GM19395 (cell line): ENCODE measurements around the gene RDH16.
"Not testable (repeated sequence)": the region's sequence is repeated elsewhere in the genome, so short reads cannot be mapped to it uniquely, and the experiment has no call there.

Source experiments
- ATAC-seq: cut with Tn5 transposase; IDR thresholded peaks from one replicate; pipeline ENCODE4 v1.9.1; 2021; ENCODE audit warnings: mild to moderate bottlenecking, moderate library complexity; ENCODE audit not compliant: unreplicated experiment

Gene RDH16

GRCh38 chr12:56954958-56955355 lies 2.5 kb downstream of the RDH16 start:
- no peak for ATAC-seq

- no peak for ATAC-seq
Observed at GRCh38 chr12:56954057-56954957, 3.1 kb downstream of the RDH16 start.

GRCh38 chr12:56953314-56953713 lies 4.1 kb downstream of the RDH16 start:
- ATAC-seq, result no peak

GRCh38 chr12:56951582-56952339 lies 5.6 kb downstream of the RDH16 start:
- ATAC-seq, result no peak

GRCh38 chr12:56948881-56949280 lies 8.5 kb downstream of the RDH16 start:
- ATAC-seq, result no peak

GRCh38 chr12:56948457-56948777 lies 9.0 kb downstream of the RDH16 start:
- ATAC-seq, result no peak

GRCh38 chr12:56947633-56948456 lies 9.6 kb downstream of the RDH16 start:
- ATAC-seq, result no peak

GRCh38 chr12:56943878-56944277 lies 13.5 kb downstream of the RDH16 start:
- no peak for ATAC-seq

- ATAC-seq, result not testable (repeated sequence)
Observed at GRCh38 chr12:56943374-56943773, 14.0 kb downstream of the RDH16 start.

- peak; percentile 57 for ATAC-seq
Observed at GRCh38 chr12:56941299-56942017, 15.9 kb downstream of the RDH16 start.

- ATAC-seq, result not testable (repeated sequence)
Observed at GRCh38 chr12:56940942-56941298, 16.5 kb downstream of the RDH16 start.

GRCh38 chr12:56935752-56936151 lies 21.7 kb downstream of the RDH16 start:
- no peak for ATAC-seq

- ATAC-seq, result no peak
Observed at GRCh38 chr12:56935157-56935556, 22.3 kb downstream of the RDH16 start.

GRCh38 chr12:56933826-56934625 lies 23.4 kb downstream of the RDH16 start, which contains the start of gene SDR9C7:
Gene SDR9C7 (minus strand): TSS chr12:56934408. CDS start chr12:56934261, 147 bp downstream.
- no peak for ATAC-seq

GRCh38 chr12:56932867-56933266 lies 24.5 kb downstream of the RDH16 start:
- ATAC-seq, result no peak

- ATAC-seq, result no peak
Observed at GRCh38 chr12:56932146-56932545, 25.3 kb downstream of the RDH16 start.

GRCh38 chr12:56931474-56931978 lies 25.9 kb downstream of the RDH16 start:
- ATAC-seq, result no peak

- ATAC-seq, result no peak
Observed at GRCh38 chr12:56930241-56930640, 27.2 kb downstream of the RDH16 start.

- no peak for ATAC-seq
Observed at GRCh38 chr12:56929780-56930179, 27.6 kb downstream of the RDH16 start.

GRCh38 chr12:56928262-56928661 lies 29.1 kb downstream of the RDH16 start:
- ATAC-seq, result no peak
